H9 (cell line): ENCODE measurements around the gene HSDL2. TPM values are rescaled to one million over a fixed set of nuclear protein-coding genes. Genes with fewer than 3 reads are reported as not detected.

ENCODE experiments used
- DNase-seq: peaks from one replicate; pipeline ENCODE4 v3.0.0-alpha.2; 2017
- H2AFZ ChIP-seq: one replicate; pipeline ENCODE4 v1.6.1; 2013; ENCODE audit warnings: mild to moderate bottlenecking, low read length, control low read depth, moderate library complexity
- H2AK5ac ChIP-seq: 2 replicates; pipeline ENCODE4 v1.6.1; 2013; ENCODE audit warnings: low read length, control low read depth, mixed read lengths; ENCODE audit not compliant: insufficient read length
- H2BK120ac ChIP-seq: one replicate; pipeline ENCODE4 v1.6.1; 2013; ENCODE audit warnings: low read depth, mild to moderate bottlenecking, low read length, control low read depth, inconsistent platforms; ENCODE audit not compliant: poor library complexity, severe bottlenecking
- H2BK12ac ChIP-seq: 2 replicates; pipeline ENCODE4 v1.6.1; 2013; ENCODE audit warnings: low read length, control low read depth, mixed read lengths, low read depth; ENCODE audit not compliant: insufficient read length
- H2BK15ac ChIP-seq: 2 replicates; pipeline ENCODE4 v1.6.1; 2013; ENCODE audit warnings: low read depth, low read length, control low read depth
- H2BK20ac ChIP-seq: one replicate; pipeline ENCODE4 v1.6.1; 2013; ENCODE audit warnings: low read depth, mild to moderate bottlenecking, low read length, control low read depth, inconsistent platforms; ENCODE audit not compliant: poor library complexity, severe bottlenecking
- H2BK5ac ChIP-seq: 2 replicates; pipeline ENCODE4 v1.6.1; 2013; ENCODE audit warnings: low read length, control low read depth, mixed read lengths; ENCODE audit not compliant: insufficient read length
- H3K14ac ChIP-seq: 2 replicates; pipeline ENCODE4 v1.6.1; 2013; ENCODE audit warnings: low read length, control low read depth; ENCODE audit not compliant: insufficient read depth
- H3K18ac ChIP-seq: 2 replicates; pipeline ENCODE4 v1.6.1; 2013; ENCODE audit warnings: low read depth, mild to moderate bottlenecking, mixed read lengths, low read length, control low read depth; ENCODE audit not compliant: insufficient read length
- H3K23ac ChIP-seq: 2 replicates; pipeline ENCODE4 v1.6.1; 2013; ENCODE audit warnings: low read length, control low read depth, mixed read lengths, low read depth; ENCODE audit not compliant: insufficient read length
- H3K23me2 ChIP-seq: 2 replicates; pipeline ENCODE4 v1.6.1; 2013; ENCODE audit warnings: low read depth, mild to moderate bottlenecking, mixed read lengths, low read length, control low read depth; ENCODE audit not compliant: insufficient read length, poor library complexity, severe bottlenecking
- H3K27ac ChIP-seq: 2 replicates; pipeline ENCODE4 v1.5.1; 2013; ENCODE audit warnings: low read length, control low read depth, mixed read lengths, low read depth; ENCODE audit not compliant: insufficient read length
- H3K27me3 ChIP-seq: 2 replicates; pipeline ENCODE4 v1.6.1; 2013; ENCODE audit warnings: low read length, control low read depth, inconsistent platforms; ENCODE audit not compliant: insufficient read depth
- H3K4ac ChIP-seq: 2 replicates; pipeline ENCODE4 v1.6.1; 2013; ENCODE audit warnings: low read depth, mild to moderate bottlenecking, control low read depth, inconsistent platforms, low read length, moderate library complexity
- H3K4me1 ChIP-seq: 2 replicates; pipeline ENCODE4 v1.6.1; 2013; ENCODE audit warnings: low read length, control low read depth, inconsistent platforms; ENCODE audit not compliant: insufficient read depth
- H3K4me2 ChIP-seq: 2 replicates; pipeline ENCODE4 v1.6.1; 2013; ENCODE audit warnings: low read length, control low read depth, mixed read lengths; ENCODE audit not compliant: insufficient read length, insufficient read depth
- H3K56ac ChIP-seq: 2 replicates; pipeline ENCODE4 v1.6.1; 2013; ENCODE audit warnings: low read depth, mild to moderate bottlenecking, mixed read lengths, low read length, control low read depth; ENCODE audit not compliant: insufficient read length
- H3K79me1 ChIP-seq: 2 replicates; pipeline ENCODE4 v1.6.1; 2013; ENCODE audit warnings: low read depth, mild to moderate bottlenecking, moderate library complexity, low read length, control low read depth, inconsistent platforms; ENCODE audit not compliant: insufficient read depth, poor library complexity, severe bottlenecking
- H3K79me2 ChIP-seq: 2 replicates; pipeline ENCODE4 v1.6.1; 2013; ENCODE audit warnings: low read length, control low read depth, inconsistent platforms; ENCODE audit not compliant: insufficient read depth
- H3K9ac ChIP-seq: 2 replicates; pipeline ENCODE4 v1.6.1; 2013; ENCODE audit warnings: low read length, control low read depth, mixed read lengths; ENCODE audit not compliant: insufficient read length; ENCODE audit errors: extremely low read depth
- H3K9me3 ChIP-seq: one replicate; pipeline ENCODE4 v1.6.1; 2013; ENCODE audit warnings: low read depth, low read length, inconsistent platforms; ENCODE audit not compliant: control insufficient read depth
- H3T11ph ChIP-seq: one replicate; pipeline ENCODE4 v1.6.1; 2013; ENCODE audit warnings: mild to moderate bottlenecking, low read length, control low read depth, inconsistent platforms
- H4K20me1 ChIP-seq: one replicate; pipeline ENCODE4 v1.6.1; 2013; ENCODE audit not compliant: control insufficient read depth, insufficient read length, insufficient read depth
- H4K5ac ChIP-seq: 2 replicates; pipeline ENCODE4 v1.6.1; 2013; ENCODE audit warnings: low read depth, mild to moderate bottlenecking, mixed read lengths, low read length, control low read depth; ENCODE audit not compliant: insufficient read length
- H4K8ac ChIP-seq: replicated peaks from 2 replicates; pipeline ENCODE4 v1.6.1; 2013; ENCODE audit warnings: low read length, control low read depth, mixed read lengths, low read depth; ENCODE audit not compliant: insufficient read length
- H4K91ac ChIP-seq: 2 replicates; pipeline ENCODE4 v1.6.1; 2013; ENCODE audit warnings: low read depth, mild to moderate bottlenecking, moderate library complexity, mixed read lengths, low read length, control low read depth; ENCODE audit not compliant: insufficient read length
- H3K27ac Mint-ChIP-seq, 3 experiments: 2 replicates in 2 of 3; 3 replicates in 1 of 3; pipeline ENCODE4 v1.8.0; 2020 to 2021; ENCODE audit warnings: mixed read lengths in 3 of 3, mild to moderate bottlenecking in 1 of 3, moderate library complexity in 1 of 3
- H3K27me3 Mint-ChIP-seq: 2 replicates; pipeline ENCODE4 v1.8.0; 2021; ENCODE audit warnings: low read depth, mild to moderate bottlenecking, moderate library complexity, mixed read lengths
- H3K36me3 Mint-ChIP-seq, 3 experiments: 2 replicates in 2 of 3; 3 replicates in 1 of 3; pipeline ENCODE4 v1.8.0; 2020 to 2021; ENCODE audit warnings: low read depth in 3 of 3, mixed read lengths in 3 of 3; ENCODE audit not compliant: insufficient read depth in 1 of 3
- H3K4me1 Mint-ChIP-seq, 2 experiments: 2 replicates each; pipeline ENCODE4 v1.8.0; 2020; ENCODE audit warnings: mixed read lengths in 2 of 2
- H3K4me3 Mint-ChIP-seq, 2 experiments: 2 replicates in 1 of 2; 3 replicates in 1 of 2; pipeline ENCODE4 v1.8.0; 2020 to 2021; ENCODE audit warnings: mild to moderate bottlenecking in 2 of 2, mixed read lengths in 2 of 2, moderate library complexity in 1 of 2
- H3K9me3 Mint-ChIP-seq, 2 experiments: 2 replicates in 1 of 2; 3 replicates in 1 of 2; pipeline ENCODE4 v1.8.0; 2020; ENCODE audit warnings: mild to moderate bottlenecking in 2 of 2, mixed read lengths in 2 of 2, moderate library complexity in 1 of 2
- WGBS: extraction: QIAGEN DNeasy Blood & Tissue Kit; methylation state at CpG from one replicate; pipeline ENCODE4 v1.1.7; 2013; ENCODE audit warnings: missing lambda C conversion rate, low lambda C conversion rate, mixed read lengths; ENCODE audit not compliant: insufficient read length; ENCODE audit errors: extremely low coverage; 5-methylcytosine and 5-hydroxymethylcytosine counted together
- total RNA-seq: library from RNA; stranded (reverse); gene quantifications from 2 replicates; pipeline ENCODE4 v1.2.1, GENCODE V29; 2021
- TF ChIP-seq, protein P1 (sequence below): fragments of 200-600 bp; sonication (generic); conservative IDR thresholded peaks from 3 replicates; pipeline ENCODE4 v1.8.0; 2021; ENCODE audit warnings: antibody characterized with exemption, mild to moderate bottlenecking

HSDL2 gene
- total RNA-seq, 1 experiment from 2014 or later, result 16.6 TPM

DNA sequence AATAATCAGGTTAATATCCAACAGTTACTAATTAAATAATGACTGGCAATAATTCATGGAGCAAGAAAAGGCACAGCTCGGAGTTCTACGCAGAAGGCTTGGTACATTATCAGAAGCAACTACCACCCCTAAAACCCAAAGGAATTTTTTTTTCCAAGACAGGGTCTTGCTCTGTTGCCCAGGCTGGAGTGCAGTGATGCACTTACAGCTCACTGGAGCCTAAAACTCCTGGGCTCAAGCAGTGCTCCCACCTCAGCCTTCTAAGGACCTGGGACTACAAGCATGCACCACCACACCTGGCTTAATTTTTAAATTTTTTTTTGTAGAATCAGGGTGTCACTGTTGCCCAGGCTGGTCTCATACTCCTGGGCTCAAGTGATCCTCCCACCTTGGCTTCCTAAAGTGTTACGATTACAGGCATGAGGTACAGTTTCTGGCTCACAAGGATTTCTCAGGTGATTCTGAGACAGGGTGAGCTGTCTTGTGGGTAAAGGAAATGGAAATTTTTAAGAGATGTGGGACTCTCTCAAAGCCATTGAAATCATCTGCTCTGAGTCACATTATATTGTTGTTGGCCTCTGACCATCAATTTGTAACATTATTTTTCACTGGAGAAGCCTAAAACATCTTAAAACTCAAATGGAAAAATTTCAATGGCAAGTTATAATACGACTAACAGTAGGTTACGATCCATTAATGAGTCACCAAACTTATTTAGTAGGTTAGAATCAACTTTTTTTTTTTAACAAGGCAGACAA lies 19.7 kb upstream of the HSDL2 start:
- no peaks in the 10 kb centered on the region for H4K20me1 ChIP-seq
- H2BK120ac ChIP-seq, result no peak overlapping the region
- no peak overlapping the region for H4K8ac ChIP-seq
- H3K27me3 Mint-ChIP-seq, result no peaks in the 10 kb centered on the region
- H3K79me2 ChIP-seq, result no peaks in the 10 kb centered on the region
- no peaks in the 10 kb centered on the region for H3K79me1 ChIP-seq
- H3K27ac Mint-ChIP-seq, result no peak overlapping the region
- no peak overlapping the region for H3K56ac ChIP-seq
- H3K9me3 ChIP-seq, result no peaks in the 10 kb centered on the region
- H3K4me1 ChIP-seq, result no peaks in the 10 kb centered on the region
- no peak overlapping the region for H3K14ac ChIP-seq
- H3K4me2 ChIP-seq, result no peak overlapping the region
- peaks cover under 1 to 2% of the 10 kb centered on the region in 2 experiments for H3K4me1 Mint-ChIP-seq
- H3K23ac ChIP-seq, result no peak overlapping the region
- H2BK20ac ChIP-seq, result no peak overlapping the region
- H3K4me3 Mint-ChIP-seq, result no peak overlapping the region
- H2BK15ac ChIP-seq, result no peak overlapping the region
- TF ChIP-seq, protein P1, sequence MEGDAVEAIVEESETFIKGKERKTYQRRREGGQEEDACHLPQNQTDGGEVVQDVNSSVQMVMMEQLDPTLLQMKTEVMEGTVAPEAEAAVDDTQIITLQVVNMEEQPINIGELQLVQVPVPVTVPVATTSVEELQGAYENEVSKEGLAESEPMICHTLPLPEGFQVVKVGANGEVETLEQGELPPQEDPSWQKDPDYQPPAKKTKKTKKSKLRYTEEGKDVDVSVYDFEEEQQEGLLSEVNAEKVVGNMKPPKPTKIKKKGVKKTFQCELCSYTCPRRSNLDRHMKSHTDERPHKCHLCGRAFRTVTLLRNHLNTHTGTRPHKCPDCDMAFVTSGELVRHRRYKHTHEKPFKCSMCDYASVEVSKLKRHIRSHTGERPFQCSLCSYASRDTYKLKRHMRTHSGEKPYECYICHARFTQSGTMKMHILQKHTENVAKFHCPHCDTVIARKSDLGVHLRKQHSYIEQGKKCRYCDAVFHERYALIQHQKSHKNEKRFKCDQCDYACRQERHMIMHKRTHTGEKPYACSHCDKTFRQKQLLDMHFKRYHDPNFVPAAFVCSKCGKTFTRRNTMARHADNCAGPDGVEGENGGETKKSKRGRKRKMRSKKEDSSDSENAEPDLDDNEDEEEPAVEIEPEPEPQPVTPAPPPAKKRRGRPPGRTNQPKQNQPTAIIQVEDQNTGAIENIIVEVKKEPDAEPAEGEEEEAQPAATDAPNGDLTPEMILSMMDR, result no peak
- WGBS, result no CpG with 5 or more reads among the region's 5 CpGs
- H3K36me3 Mint-ChIP-seq, result peaks cover 2 to 5% (median 2%) of the 10 kb centered on the region in 3 experiments; a peak in 4 of 7 replicates
- H2AK5ac ChIP-seq, result no peak overlapping the region
- no peak overlapping the region for H3K9ac ChIP-seq
- H3K9me3 Mint-ChIP-seq, result peaks cover 5 to 7% of the 10 kb centered on the region in 2 experiments
- H3K4ac ChIP-seq, result no peak overlapping the region
- no peak overlapping the region for H3K27ac ChIP-seq
- no peak overlapping the region for H3T11ph ChIP-seq
- no peak overlapping the region for H4K91ac ChIP-seq
- no peak overlapping the region for H2BK12ac ChIP-seq
- no peak overlapping the region for H2BK5ac ChIP-seq
- DNase-seq, result no peak
- H4K5ac ChIP-seq, result no peak overlapping the region
- no peak overlapping the region for H2AFZ ChIP-seq
- H3K18ac ChIP-seq, result no peak overlapping the region
- no peaks in the 10 kb centered on the region for H3K27me3 ChIP-seq
- H3K23me2 ChIP-seq, result no peaks in the 10 kb centered on the region
